Tibial nerve (tissue), 4 donors: ENCODE results near the gene TRAPPC13. TPM values are rescaled to one million over a fixed set of nuclear protein-coding genes. Genes with fewer than 3 reads are reported as not detected.
"Not testable (repeated sequence)": the region's sequence is repeated elsewhere in the genome, so short reads cannot be mapped to it uniquely, and the experiment has no call there.

Experiments
- DNase-seq, 2 donors: peaks; one replicate each; pipeline ENCODE4 v3.0.0-alpha.2; 2019; ENCODE audit warnings: low spot score in 2 of 2
- H3K27ac ChIP-seq, 4 donors: fragments of 200-600 bp; sonication (generic) in 3 of 4; one replicate each; pipeline ENCODE4 v1.5.1; 2017 to 2019; ENCODE audit warnings: mild to moderate bottlenecking in 1 of 4
- H3K27me3 ChIP-seq, 2 donors: fragments of 200-600 bp; sonication (generic) in 1 of 2; one replicate each; pipeline versions ENCODE4 v1.5.1 to v1.6.0; 2017 to 2019
- H3K36me3 ChIP-seq, 3 donors: fragments of 200-600 bp; sonication (generic); one replicate each; pipeline ENCODE4 v1.5.1; 2018 to 2019
- H3K4me1 ChIP-seq, 4 donors: fragments of 200-600 bp; sonication (generic) in 3 of 4; one replicate each; pipeline ENCODE4 v1.5.1; 2017 to 2019
- H3K4me3 ChIP-seq, 4 donors: fragments of 200-600 bp; sonication (generic) in 3 of 4; one replicate each; pipeline ENCODE4 v1.5.1; 2017 to 2019; ENCODE audit warnings: mild to moderate bottlenecking in 1 of 4, moderate library complexity in 1 of 4
- H3K9me3 ChIP-seq, 4 donors: fragments of 200-600 bp; sonication (generic) in 3 of 4; one replicate each; pipeline ENCODE4 v1.5.1; 2017 to 2019
- CTCF ChIP-seq, 5 experiments: fragments of 200-600 bp in 3 of 5; fragments of 450-650 bp in 2 of 5; sonication (generic) in 3 of 5; IDR thresholded peaks; one replicate each; pipeline ENCODE4 v1.5.1; 2016 to 2019; ENCODE audit warnings: antibody characterized with exemption in 5 of 5, mild to moderate bottlenecking in 3 of 5, moderate library complexity in 2 of 5
- EP300 ChIP-seq, 2 donors: sonication (generic); formaldehyde crosslinking; IDR thresholded peaks; one replicate each; pipeline ENCODE4 v1.6.1; 2017; ENCODE audit warnings: antibody characterized with exemption in 2 of 2, mild to moderate bottlenecking in 1 of 2
- POLR2A ChIP-seq, 2 donors: fragments of 450-650 bp; IDR thresholded peaks; one replicate each; pipeline ENCODE4 v1.6.1; 2017; ENCODE audit warnings: antibody characterized with exemption in 2 of 2, mild to moderate bottlenecking in 2 of 2, moderate library complexity in 2 of 2
- WGBS, 2 donors: methylation state at CpG; one replicate each; pipeline ENCODE4 v1.1.5; 2018; 5-methylcytosine and 5-hydroxymethylcytosine counted together
- total RNA-seq, 4 donors: library from RNA; depleted of rRNA; stranded (reverse); fragments of >200 nt; gene quantifications; one replicate each; pipeline ENCODE4 v1.1.0, GENCODE V29; 2016

The TRAPPC13 gene
- total RNA-seq, 4 donors from 2014 or later, result 10.8 to 56.4 (median 24.4) TPM

GRCh38 chr5:65612298-65612907, 12.4 kb upstream of the TRAPPC13 start:
- Histone ChIP-seq H3K27me3 (no peaks in the 10 kb centered on the region), H3K27ac (no peak overlapping the region), H3K4me1 (no peaks in the 10 kb centered on the region), H3K36me3 (peaks cover 0 to 91% (median 17%) of the 10 kb centered on the region in 3 donors), H3K4me3 (no peak overlapping the region), H3K9me3 (no peaks in the 10 kb centered on the region)
- no peak for TF ChIP-seq CTCF (IDR thresholded peaks at IDR 0.05)
- no peak for TF ChIP-seq POLR2A (IDR thresholded peaks at IDR 0.05)
- no peak for TF ChIP-seq EP300 (IDR thresholded peaks at IDR 0.05)
- DNase-seq, result no peak
- WGBS, 2 donors, result 91 to 94% methylated on average over 4 of the region's 4 CpGs

DNA sequence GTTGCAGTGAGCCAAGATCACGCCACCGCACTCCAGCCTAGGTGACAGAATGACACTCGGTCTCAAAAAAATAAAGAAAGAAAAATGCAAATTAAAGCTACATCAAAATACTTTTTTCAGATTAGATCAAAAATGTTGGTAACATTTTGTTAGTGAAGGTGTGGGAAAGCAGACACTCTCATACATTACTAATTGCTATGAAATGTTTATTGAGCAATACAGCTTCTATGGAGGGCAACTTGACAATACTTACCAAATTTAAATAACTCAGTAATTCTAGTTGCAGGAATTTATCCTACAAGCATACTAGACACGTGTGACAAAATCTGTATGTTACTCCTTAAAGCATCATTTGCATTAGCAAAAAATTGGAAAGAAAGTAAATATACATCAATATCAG, 4.8 kb upstream of the TRAPPC13 start:
- H3K36me3 ChIP-seq, result peaks cover 0 to 21% (median 0%) of the 10 kb centered on the region in 3 donors
- peaks cover 0 to 44% (median 16%) of the 10 kb centered on the region in 4 donors for H3K4me1 ChIP-seq
- TF ChIP-seq EP300 (IDR thresholded peaks at IDR 0.05), result no peak
- no peak for TF ChIP-seq POLR2A (IDR thresholded peaks at IDR 0.05)
- 89 to 91% methylated on average over 4 of the region's 4 CpGs for WGBS, 2 donors
- no peak overlapping the region for H3K4me3 ChIP-seq
- no peak for DNase-seq
- no peak overlapping the region for H3K27ac ChIP-seq
- no peaks in the 10 kb centered on the region for H3K9me3 ChIP-seq
- H3K27me3 ChIP-seq, result no peaks in the 10 kb centered on the region

GRCh38 chr5:65621961-65622360, 2.9 kb upstream of the TRAPPC13 start:
- H3K27ac ChIP-seq, DNase-seq, H3K4me3 ChIP-seq, H3K27me3 ChIP-seq, H3K36me3 ChIP-seq, H3K9me3 ChIP-seq: not testable (repeated sequence)
- peaks cover 6 to 61% (median 18%) of the 10 kb centered on the region in 4 donors for H3K4me1 ChIP-seq
- WGBS, 2 donors, result 78 to 88% methylated on average over 4 of the region's 4 CpGs

DNA sequence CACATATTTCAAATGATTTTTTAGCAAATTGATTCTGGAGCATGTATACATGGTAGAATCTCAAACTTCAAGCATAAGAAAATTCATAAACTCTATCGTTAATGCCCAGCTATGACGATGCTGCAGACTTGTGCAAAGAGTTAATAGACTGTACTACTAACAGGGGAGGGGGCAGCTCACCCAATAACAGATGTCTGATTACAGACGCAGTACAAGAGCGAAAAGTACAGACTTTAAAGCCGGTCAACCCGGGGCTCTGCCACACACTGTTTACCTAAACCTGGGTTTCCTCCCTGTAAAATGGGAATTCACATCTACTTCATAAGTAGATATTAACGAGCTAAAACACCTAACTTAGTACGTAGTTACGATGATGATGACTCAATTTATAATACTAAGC, 1.3 kb upstream of the TRAPPC13 start:
- TF ChIP-seq POLR2A (IDR thresholded peaks at IDR 0.05), result no peak
- no peak for TF ChIP-seq CTCF (IDR thresholded peaks at IDR 0.05)
- no peak for TF ChIP-seq EP300 (IDR thresholded peaks at IDR 0.05)
- 2 to 9% methylated on average over 9 of the region's 9 CpGs for WGBS, 2 donors
- no peaks in the 10 kb centered on the region for H3K27me3 ChIP-seq
- no peaks in the 10 kb centered on the region for H3K9me3 ChIP-seq
- no peak for DNase-seq
- peak overlapping the region in 3 of 4 donors; percentile 80 to 93 (median 86) for H3K27ac ChIP-seq
- H3K4me3 ChIP-seq, result peak overlapping the region; percentile 72 to 96 (median 84)
- H3K36me3 ChIP-seq, result peaks cover 0 to 5% (median 0%) of the 10 kb centered on the region in 3 donors
- H3K4me1 ChIP-seq, result peaks cover 6 to 55% (median 18%) of the 10 kb centered on the region in 4 donors

- H3K27me3 ChIP-seq, result no peaks in the 10 kb centered on the region
- TF ChIP-seq EP300 (IDR thresholded peaks at IDR 0.05) (peak in 1 of 2 donors; percentile 62), POLR2A (IDR thresholded peaks at IDR 0.05) (peak in 1 of 2 donors; percentile 41), CTCF (IDR thresholded peaks at IDR 0.05) (no peak)
- no peaks in the 10 kb centered on the region for H3K9me3 ChIP-seq
- peak; percentile 79 to 84 for DNase-seq
- peaks cover 0 to 9% (median 0%) of the 10 kb centered on the region in 3 donors for H3K36me3 ChIP-seq
- 0% methylated on average over 30 to 32 of the region's 32 CpGs for WGBS, 2 donors
- H3K4me1 ChIP-seq, result peaks cover 6 to 49% (median 18%) of the 10 kb centered on the region in 4 donors
- peak within 1 kb of the TSS; percentile 66 to 93 (median 83) for H3K27ac ChIP-seq
- H3K4me3 ChIP-seq, result peak within 1 kb of the TSS; percentile 72 to 96 (median 84)
These were observed 729 bp upstream of the TRAPPC13 start, which contains the start of gene TRIM23 for GRCh38 chr5:65624025-65624570. Gene TRIM23, minus strand, starts transcription at chr5:65624333. Its CDS starts 59 bp downstream, at chr5:65624274.

GRCh38 chr5:65625743-65626142, 916 bp downstream of the TRAPPC13 start:
- TF ChIP-seq EP300 (IDR thresholded peaks at IDR 0.05), result no peak
- no peak for TF ChIP-seq POLR2A (IDR thresholded peaks at IDR 0.05)
- TF ChIP-seq CTCF (IDR thresholded peaks at IDR 0.05), result no peak
- Histone ChIP-seq H3K4me3 (peak overlapping the region; percentile 72 to 96 (median 84)), H3K4me1 (peaks cover 6 to 40% (median 18%) of the 10 kb centered on the region in 4 donors), H3K27me3 (no peaks in the 10 kb centered on the region), H3K9me3 (no peaks in the 10 kb centered on the region), H3K36me3 (peaks cover 0 to 18% (median 0%) of the 10 kb centered on the region in 3 donors), H3K27ac (no peak overlapping the region)
- WGBS, 2 donors, result 51 to 61% methylated on average over 6 of the region's 6 CpGs
- DNase-seq, result no peak
